Globus pallidus (tissue), 1 donor: ENCODE results near the gene TLE7.
A peak's percentile ranks its signal among the peaks of the same experiment; 100 is the strongest.

ENCODE experiments used
- DNase-seq: peaks from one replicate; pipeline ENCODE4 v3.0.0-alpha.2; 2015; ENCODE audit warnings: low spot score

The TLE7 gene

GRCh38 chr16:71442051-71442440 is at the start of gene TLE7:
TSS of gene TLE7 (minus strand) at chr16:71442054. CDS start at chr16:71433324, 8,730 bp downstream.
- no peak for DNase-seq

GRCh38 chr16:71491054-71491453 is 49.2 kb upstream of the TLE7 start:
- DNase-seq, result no peak

- no peak for DNase-seq
Measured at GRCh38 chr16:71490361-71490760, 48.5 kb upstream of the TLE7 start.

- no peak for DNase-seq
Measured at GRCh38 chr16:71489122-71489521, 47.3 kb upstream of the TLE7 start, which contains the start of gene ZNF19. TSS of gene ZNF19 (minus strand) at chr16:71489324. CDS start at chr16:71482114, 7,210 bp downstream.

GRCh38 chr16:71484006-71484893 is 42.4 kb upstream of the TLE7 start:
- peak; percentile 93 for DNase-seq

- no peak for DNase-seq
Measured at GRCh38 chr16:71482569-71482968, 40.7 kb upstream of the TLE7 start.

GRCh38 chr16:71480956-71481355 is 39.1 kb upstream of the TLE7 start:
- DNase-seq, result no peak

- peak; percentile 17 for DNase-seq
Measured at GRCh38 chr16:71479420-71479819, 37.6 kb upstream of the TLE7 start.

GRCh38 chr16:71476457-71477124 is 34.7 kb upstream of the TLE7 start:
- no peak for DNase-seq

- no peak for DNase-seq
Measured at GRCh38 chr16:71474864-71475263, 33.0 kb upstream of the TLE7 start.

- no peak for DNase-seq
Measured at GRCh38 chr16:71473891-71474290, 32.0 kb upstream of the TLE7 start.

- DNase-seq, result no peak
Measured at GRCh38 chr16:71472931-71473330, 31.1 kb upstream of the TLE7 start.

- no peak for DNase-seq
Measured at GRCh38 chr16:71472051-71472450, 30.2 kb upstream of the TLE7 start.

- no peak for DNase-seq
Measured at GRCh38 chr16:71467810-71468209, 26.0 kb upstream of the TLE7 start.

- no peak for DNase-seq
Measured at GRCh38 chr16:71464231-71464630, 22.4 kb upstream of the TLE7 start.

GRCh38 chr16:71461686-71462648 is 20.1 kb upstream of the TLE7 start, which contains the start of gene ZNF23:
TSS of gene ZNF23 (minus strand) at chr16:71462247. CDS start at chr16:71456796, 5,451 bp downstream.
- DNase-seq, result peak; percentile 83

GRCh38 chr16:71460941-71461340 is 19.1 kb upstream of the TLE7 start:
- DNase-seq, result no peak

GRCh38 chr16:71460236-71460635 is 18.4 kb upstream of the TLE7 start:
- DNase-seq, result no peak

GRCh38 chr16:71459510-71459909 is 17.7 kb upstream of the TLE7 start:
- DNase-seq, result no peak

GRCh38 chr16:71456801-71457200 is 14.9 kb upstream of the TLE7 start:
- DNase-seq, result no peak

- DNase-seq, result no peak
Measured at GRCh38 chr16:71453036-71453435, 11.2 kb upstream of the TLE7 start.

GRCh38 chr16:71449020-71449419 is 7.2 kb upstream of the TLE7 start:
- DNase-seq, result no peak
